ENCODE measurements around the gene RCAN2. TPM values are rescaled to one million over a fixed set of nuclear protein-coding genes. Genes with fewer than 3 reads are reported as not detected.

RCAN2 gene
- total and polyA plus RNA-seq, 9 of the 15 experiments (the other 6 are each of a cell fraction or from before 2014, with no cell fraction given), result 0.04 TPM; not detected in 8

Other genes with a start within 250 kb of the RCAN2 start
- not detected in 2 replicates for gene CYP39A1, start 161.4 kb upstream of the RCAN2 start, total RNA-seq (2014; rRNA removed)
- gene CYP39A1, start 161.4 kb upstream of the RCAN2 start, total RNA-seq (2014; rRNA removed; fragmentation: Illumina TruSeq; extraction: Trizol), result not detected in 2 replicates
- not detected in 2 replicates for gene CYP39A1, start 161.4 kb upstream of the RCAN2 start, total RNA-seq (2015; rRNA removed; fragmentation: Illumina TruSeq; extraction: Trizol)
- gene CYP39A1, start 161.4 kb upstream of the RCAN2 start, total RNA-seq (2021), result not detected in 2 replicates
- not detected in 2 replicates for gene CYP39A1, start 161.4 kb upstream of the RCAN2 start, polyA plus RNA-seq (2011; rRNA removed)
- gene CYP39A1, start 161.4 kb upstream of the RCAN2 start, polyA plus RNA-seq (2014; fragmentation: Illumina TruSeq; extraction: Trizol), result not detected in 2 replicates
- gene CYP39A1, start 161.4 kb upstream of the RCAN2 start, polyA plus RNA-seq (2014; fragmentation: Nextera tagmentation; extraction: Ambion mirVana), result not detected
- not detected in 2 replicates for gene CYP39A1, start 161.4 kb upstream of the RCAN2 start, polyA plus RNA-seq (2014; rRNA removed)
- gene SLC25A27, start 161.5 kb upstream of the RCAN2 start, total RNA-seq (2014; rRNA removed), result not detected in 2 replicates
- gene SLC25A27, start 161.5 kb upstream of the RCAN2 start, total RNA-seq (2014; rRNA removed; fragmentation: Illumina TruSeq; extraction: Trizol), result not detected in 2 replicates
- not detected in 2 replicates for gene SLC25A27, start 161.5 kb upstream of the RCAN2 start, total RNA-seq (2015; rRNA removed; fragmentation: Illumina TruSeq; extraction: Trizol)
- not detected in 2 replicates for gene SLC25A27, start 161.5 kb upstream of the RCAN2 start, total RNA-seq (2021)
- not detected in 2 replicates for gene SLC25A27, start 161.5 kb upstream of the RCAN2 start, polyA plus RNA-seq (2011; rRNA removed)
- not detected in 2 replicates for gene SLC25A27, start 161.5 kb upstream of the RCAN2 start, polyA plus RNA-seq (2014; fragmentation: Illumina TruSeq; extraction: Trizol)
- not detected for gene SLC25A27, start 161.5 kb upstream of the RCAN2 start, polyA plus RNA-seq (2014; fragmentation: Nextera tagmentation; extraction: Ambion mirVana)
- gene SLC25A27, start 161.5 kb upstream of the RCAN2 start, polyA plus RNA-seq (2014; rRNA removed), result 0.69 TPM in 1 of 2 replicates, not detected in the other
- under 0.01 and 0.04 TPM in 2 replicates for gene TDRD6, start 196.4 kb upstream of the RCAN2 start, total RNA-seq (2014; rRNA removed)
- 0.10 and 0.15 TPM in 2 replicates for gene TDRD6, start 196.4 kb upstream of the RCAN2 start, total RNA-seq (2014; rRNA removed; fragmentation: Illumina TruSeq; extraction: Trizol)
- 0.14 and 0.19 TPM in 2 replicates for gene TDRD6, start 196.4 kb upstream of the RCAN2 start, total RNA-seq (2015; rRNA removed; fragmentation: Illumina TruSeq; extraction: Trizol)
- gene TDRD6, start 196.4 kb upstream of the RCAN2 start, total RNA-seq (2021), result 0.11 and 0.22 TPM in 2 replicates
- 0.01 and 0.21 TPM in 2 replicates for gene TDRD6, start 196.4 kb upstream of the RCAN2 start, polyA plus RNA-seq (2011; rRNA removed)
- gene TDRD6, start 196.4 kb upstream of the RCAN2 start, polyA plus RNA-seq (2014; fragmentation: Illumina TruSeq; extraction: Trizol), result 0.03 and 0.13 TPM in 2 replicates
- under 1 TPM in 1 of 2 experiments, not detected in 1; 0.04 TPM for gene TDRD6, start 196.4 kb upstream of the RCAN2 start, polyA plus RNA-seq (2014; fragmentation: Nextera tagmentation; extraction: Ambion mirVana)
- gene TDRD6, start 196.4 kb upstream of the RCAN2 start, polyA plus RNA-seq (2014; rRNA removed), result 0.53 TPM in 1 of 2 replicates, not detected in the other
- gene PLA2G7, start 243.9 kb upstream of the RCAN2 start, total RNA-seq (2014; rRNA removed), result not detected in 2 replicates
- not detected in 2 replicates for gene PLA2G7, start 243.9 kb upstream of the RCAN2 start, total RNA-seq (2014; rRNA removed; fragmentation: Illumina TruSeq; extraction: Trizol)
- gene PLA2G7, start 243.9 kb upstream of the RCAN2 start, total RNA-seq (2015; rRNA removed; fragmentation: Illumina TruSeq; extraction: Trizol), result not detected in 2 replicates
- gene PLA2G7, start 243.9 kb upstream of the RCAN2 start, total RNA-seq (2021), result not detected in 2 replicates
- gene PLA2G7, start 243.9 kb upstream of the RCAN2 start, polyA plus RNA-seq (2011; rRNA removed), result not detected in 2 replicates
- gene PLA2G7, start 243.9 kb upstream of the RCAN2 start, polyA plus RNA-seq (2014; fragmentation: Illumina TruSeq; extraction: Trizol), result not detected in 2 replicates
- gene PLA2G7, start 243.9 kb upstream of the RCAN2 start, polyA plus RNA-seq (2014; fragmentation: Nextera tagmentation; extraction: Ambion mirVana), result not detected
- not detected in 2 replicates for gene PLA2G7, start 243.9 kb upstream of the RCAN2 start, polyA plus RNA-seq (2014; rRNA removed)

All from K562 (cell line).